K562 (cell line): ENCODE data around the gene IMMP2L. TPM values are rescaled to one million over a fixed set of nuclear protein-coding genes. Genes with fewer than 3 reads are reported as not detected.

Experiments used
- ATAC-seq: fragments of 200-7000 bp; cut with Tn5 transposase; 3 replicates; pipeline ENCODE4 v1.9.1; 2020; ENCODE audit warnings: moderate library complexity
- BruUV-seq: library from RNA; stranded (reverse); fragments of 400-500 nt; replicated peaks from 2 replicates; lab custom pipeline; 2021; lab: Mats Ljungman, UMichigan
- CTCF ChIA-PET: fragments of 300-600 bp; formaldehyde crosslinking; extraction: SDS; loops from one replicate; lab custom pipeline; 2021; ENCODE audit warnings: low intra/inter-chr PET ratio; lab: Yijun Ruan, JAX
- POLR2A ChIA-PET: fragments of 300-600, 350-650 bp; sonication (Branson Sonifier 250); formaldehyde crosslinking; extraction: SDS; loops from one replicate; lab custom pipeline; 2021; ENCODE audit warnings: antibody characterized with exemption, inconsistent platforms; lab: Yijun Ruan, JAX
- DNase-seq, 4 experiments: peaks; one replicate each; pipeline versions ENCODE4 v3.0.0 to v3.0.0-alpha.2; 2011 to 2018; ENCODE audit warnings: low spot score in 3 of 4, mixed read lengths in 3 of 4; ENCODE audit errors: extremely low read depth in 1 of 4
- FAIRE-seq: peaks from 2 replicates; lab custom pipeline; 2011; peaks lifted over from hg19 to GRCh38; lab: Jason Lieb, UNC
- H2AFZ ChIP-seq: 2 replicates; pipeline ENCODE4 v1.6.0; 2011; ENCODE audit warnings: low read depth, low read length, control low read depth, inconsistent platforms
- H3K27ac ChIP-seq: fragments of 200-600 bp; 3 replicates; pipeline ENCODE4 v1.8.0; 2011; ENCODE audit warnings: low read depth, mild to moderate bottlenecking, control low read depth, inconsistent platforms, low read length, moderate library complexity, mixed read lengths; ENCODE audit errors: extremely low read depth
- H3K27me3 ChIP-seq, 2 experiments: fragments of 300-600 bp in 1 of 2; 2 replicates in 1 of 2; 3 replicates in 1 of 2; pipeline versions ENCODE4 v1.6.0 to v1.8.0; 2011; ENCODE audit warnings: inconsistent platforms in 2 of 2, low read length in 2 of 2, mild to moderate bottlenecking in 1 of 2, mixed read lengths in 1 of 2, moderate library complexity in 1 of 2; ENCODE audit not compliant: control insufficient read depth in 2 of 2, insufficient read depth in 2 of 2
- H3K36me3 ChIP-seq: fragments of 300-600 bp; 3 replicates; pipeline ENCODE4 v1.8.0; 2011; ENCODE audit warnings: mild to moderate bottlenecking, low read length, inconsistent platforms; ENCODE audit not compliant: control insufficient read depth, insufficient read depth
- H3K4me1 ChIP-seq, 2 experiments: fragments of 200-600 bp in 1 of 2; replicated peaks in 1 of 2; 2 replicates in 1 of 2; 3 replicates in 1 of 2; pipeline versions ENCODE4 v1.5.1 to v1.8.0; 2011; ENCODE audit warnings: inconsistent platforms in 2 of 2, low read length in 2 of 2, mild to moderate bottlenecking in 1 of 2, mixed read lengths in 1 of 2, moderate library complexity in 1 of 2; ENCODE audit not compliant: control insufficient read depth in 2 of 2, insufficient read depth in 2 of 2
- H3K4me2 ChIP-seq: 2 replicates; pipeline ENCODE4 v1.6.1; 2011; ENCODE audit warnings: low read length, control low read depth, inconsistent platforms, mixed read lengths; ENCODE audit not compliant: insufficient read depth
- H3K4me3 ChIP-seq: fragments of 200-600 bp; sonication (generic), shearing (Covaris generic); 2 replicates; pipeline ENCODE4 v1.5.1; 2016; ENCODE audit warnings: control low read depth, inconsistent platforms
- H3K79me2 ChIP-seq: fragments of 200-600 bp; 3 replicates; pipeline ENCODE4 v1.8.0; 2011; ENCODE audit warnings: low read length, inconsistent platforms; ENCODE audit not compliant: control insufficient read depth, insufficient read depth
- H3K9ac ChIP-seq, 2 experiments: 2 replicates each; pipeline versions ENCODE4 v1.6.0 to v1.6.1; 2011; ENCODE audit warnings: low read depth in 2 of 2, low read length in 2 of 2, control low read depth in 1 of 2, inconsistent platforms in 1 of 2, mild to moderate bottlenecking in 1 of 2, mixed read lengths in 1 of 2; ENCODE audit not compliant: insufficient read depth in 1 of 2
- H3K9me1 ChIP-seq: one replicate; pipeline ENCODE4 v1.6.0; 2011; ENCODE audit warnings: inconsistent platforms, mild to moderate bottlenecking, low read length, moderate library complexity; ENCODE audit not compliant: control insufficient read depth, insufficient read depth
- H3K9me3 ChIP-seq: replicated peaks from 2 replicates; pipeline ENCODE4 v1.5.1; 2011; ENCODE audit warnings: low read depth, low read length, inconsistent platforms; ENCODE audit not compliant: control insufficient read depth, insufficient read depth
- H4K20me1 ChIP-seq: replicated peaks from 2 replicates; pipeline ENCODE4 v1.6.1; 2011; ENCODE audit warnings: low read length, inconsistent platforms, mixed read lengths; ENCODE audit not compliant: control insufficient read depth, insufficient read depth
- FOXJ2 ChIP-seq: fragments of 200-800 bp; sonication (Bioruptor generic); IDR thresholded peaks from 2 replicates; pipeline ENCODE4 v1.6.1; 2016; ENCODE audit warnings: missing genetic modification characterization, missing compliant biosample characterization
- HDAC6 ChIP-seq: IDR thresholded peaks from 2 replicates; pipeline ENCODE4 v1.6.1; 2012; ENCODE audit warnings: low read depth, mild to moderate bottlenecking, control low read depth, inconsistent platforms, low read length, moderate library complexity
- RBFOX2 ChIP-seq: fragments of 200-400 bp; formaldehyde crosslinking; IDR thresholded peaks from 2 replicates; pipeline ENCODE4 v1.6.1; 2017; ENCODE audit warnings: low read depth, mild to moderate bottlenecking, low read length, moderate library complexity
- SLC30A9 ChIP-seq: fragments of 250-450 bp; sonication (Bioruptor Pico); IDR thresholded peaks from 2 replicates; pipeline ENCODE4 v1.8.0; 2022; ENCODE audit warnings: mild to moderate bottlenecking, moderate library complexity
- ZNF175 ChIP-seq: fragments of 200-800 bp; sonication (Bioruptor generic); IDR thresholded peaks from 2 replicates; pipeline ENCODE4 v1.6.1; 2016; ENCODE audit warnings: low read depth, mild to moderate bottlenecking, missing genetic modification characterization, missing compliant biosample characterization
- WGBS: fragments of 100-300 bp; shearing (Covaris generic); methylation state at CpG from one replicate; pipeline ENCODE4 v1.1.6; 2016; ENCODE audit warnings: low coverage, mixed read lengths; ENCODE audit not compliant: insufficient coverage; ENCODE audit errors: missing lambda C conversion rate; 5-methylcytosine and 5-hydroxymethylcytosine counted together
- in situ Hi-C: fragments of 300-500 bp; cut with MboI; formaldehyde crosslinking; loops from 4 replicates; pipeline ENCODE4 v1.15.0; 2018; ENCODE audit warnings: inconsistent platforms, mixed read lengths
- intact Hi-C: fragments of 100-400 bp; cut with micrococcal nuclease; formaldehyde crosslinking; loops from 2 replicates; pipeline ENCODE4 v1.14.2; 2022
- polyA plus RNA-seq, 8 experiments: library from polyadenylated mRNA; depleted of rRNA in 4 of 8; stranded (reverse) in 5 of 8; unstranded in 3 of 8; fragments of >200 nt; fragmentation: Nextera tagmentation in 2 of 8; fragmentation: Illumina TruSeq in 1 of 8; extraction: Ambion mirVana in 2 of 8; extraction: Trizol in 1 of 8; gene quantifications; 2 replicates each; pipeline versions ENCODE4 v1.2.1 to v1.2.3, GENCODE V29; 2011 to 2014; ENCODE audit warnings: inconsistent platforms in 1 of 8, missing spikeins in 1 of 8
- total RNA-seq, 7 experiments: library from RNA; depleted of rRNA in 6 of 7; stranded (reverse); fragments of >200 nt in 6 of 7; fragmentation: Illumina TruSeq in 2 of 7; extraction: Trizol in 2 of 7; gene quantifications; 2 replicates each; pipeline versions ENCODE4 v1.2.1 to v1.2.3, GENCODE V29; 2011 to 2021; ENCODE audit warnings: low replicate concordance in 1 of 7
- TF ChIP-seq, protein P1 (sequence below), 2 experiments: fragments of 450-650 bp; IDR thresholded peaks; 2 replicates each; pipeline ENCODE4 v1.6.1; 2016; ENCODE audit warnings: mild to moderate bottlenecking in 2 of 2, borderline replicate concordance in 1 of 2, low read depth in 1 of 2, moderate library complexity in 1 of 2
- TF ChIP-seq, protein P2 (sequence below), 3 experiments: IDR thresholded peaks in 2 of 3; conservative IDR thresholded peaks in 1 of 3; 2 replicates each; pipeline ENCODE4 v1.5.1; 2011 to 2012; ENCODE audit warnings: low read length in 3 of 3, mild to moderate bottlenecking in 3 of 3, control low read depth in 2 of 3, improper control_type of control experiment in 1 of 3, inconsistent platforms in 1 of 3, low read depth in 1 of 3, mixed read lengths in 1 of 3, moderate library complexity in 1 of 3; ENCODE audit not compliant: insufficient read depth in 2 of 3
- TF ChIP-seq, protein P3 (sequence below): fragments of 200-400 bp; formaldehyde crosslinking; IDR thresholded peaks from 2 replicates; pipeline ENCODE4 v1.6.1; 2017; ENCODE audit warnings: mild to moderate bottlenecking, low read depth, low read length, moderate library complexity

Gene IMMP2L
- total and polyA plus RNA-seq, 9 of the 15 experiments (the other 6 are each of a cell fraction or from before 2014, with no cell fraction given): 29.7 to 116 (median 53.0) TPM

DNA sequence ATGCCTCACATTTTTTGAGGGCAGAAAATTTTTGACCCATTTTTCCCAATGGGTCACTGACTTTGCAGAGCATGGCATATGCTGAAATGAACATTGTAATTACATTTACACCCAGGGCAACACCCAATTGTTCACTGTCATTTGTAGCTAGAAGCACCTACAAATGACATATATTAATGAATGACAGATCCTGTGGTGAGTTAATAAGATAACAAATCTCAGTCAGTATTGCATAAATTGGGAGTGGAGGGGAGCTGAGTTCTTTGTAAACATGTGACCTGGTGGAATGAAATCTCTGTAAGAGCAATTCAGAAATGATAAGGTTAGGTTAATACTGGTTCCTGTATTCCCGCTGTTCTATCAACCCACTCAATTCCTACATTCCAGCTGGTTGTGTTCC lies 726.4 kb downstream of the IMMP2L start:
- no peak for FAIRE-seq
- TF ChIP-seq, protein P1, sequence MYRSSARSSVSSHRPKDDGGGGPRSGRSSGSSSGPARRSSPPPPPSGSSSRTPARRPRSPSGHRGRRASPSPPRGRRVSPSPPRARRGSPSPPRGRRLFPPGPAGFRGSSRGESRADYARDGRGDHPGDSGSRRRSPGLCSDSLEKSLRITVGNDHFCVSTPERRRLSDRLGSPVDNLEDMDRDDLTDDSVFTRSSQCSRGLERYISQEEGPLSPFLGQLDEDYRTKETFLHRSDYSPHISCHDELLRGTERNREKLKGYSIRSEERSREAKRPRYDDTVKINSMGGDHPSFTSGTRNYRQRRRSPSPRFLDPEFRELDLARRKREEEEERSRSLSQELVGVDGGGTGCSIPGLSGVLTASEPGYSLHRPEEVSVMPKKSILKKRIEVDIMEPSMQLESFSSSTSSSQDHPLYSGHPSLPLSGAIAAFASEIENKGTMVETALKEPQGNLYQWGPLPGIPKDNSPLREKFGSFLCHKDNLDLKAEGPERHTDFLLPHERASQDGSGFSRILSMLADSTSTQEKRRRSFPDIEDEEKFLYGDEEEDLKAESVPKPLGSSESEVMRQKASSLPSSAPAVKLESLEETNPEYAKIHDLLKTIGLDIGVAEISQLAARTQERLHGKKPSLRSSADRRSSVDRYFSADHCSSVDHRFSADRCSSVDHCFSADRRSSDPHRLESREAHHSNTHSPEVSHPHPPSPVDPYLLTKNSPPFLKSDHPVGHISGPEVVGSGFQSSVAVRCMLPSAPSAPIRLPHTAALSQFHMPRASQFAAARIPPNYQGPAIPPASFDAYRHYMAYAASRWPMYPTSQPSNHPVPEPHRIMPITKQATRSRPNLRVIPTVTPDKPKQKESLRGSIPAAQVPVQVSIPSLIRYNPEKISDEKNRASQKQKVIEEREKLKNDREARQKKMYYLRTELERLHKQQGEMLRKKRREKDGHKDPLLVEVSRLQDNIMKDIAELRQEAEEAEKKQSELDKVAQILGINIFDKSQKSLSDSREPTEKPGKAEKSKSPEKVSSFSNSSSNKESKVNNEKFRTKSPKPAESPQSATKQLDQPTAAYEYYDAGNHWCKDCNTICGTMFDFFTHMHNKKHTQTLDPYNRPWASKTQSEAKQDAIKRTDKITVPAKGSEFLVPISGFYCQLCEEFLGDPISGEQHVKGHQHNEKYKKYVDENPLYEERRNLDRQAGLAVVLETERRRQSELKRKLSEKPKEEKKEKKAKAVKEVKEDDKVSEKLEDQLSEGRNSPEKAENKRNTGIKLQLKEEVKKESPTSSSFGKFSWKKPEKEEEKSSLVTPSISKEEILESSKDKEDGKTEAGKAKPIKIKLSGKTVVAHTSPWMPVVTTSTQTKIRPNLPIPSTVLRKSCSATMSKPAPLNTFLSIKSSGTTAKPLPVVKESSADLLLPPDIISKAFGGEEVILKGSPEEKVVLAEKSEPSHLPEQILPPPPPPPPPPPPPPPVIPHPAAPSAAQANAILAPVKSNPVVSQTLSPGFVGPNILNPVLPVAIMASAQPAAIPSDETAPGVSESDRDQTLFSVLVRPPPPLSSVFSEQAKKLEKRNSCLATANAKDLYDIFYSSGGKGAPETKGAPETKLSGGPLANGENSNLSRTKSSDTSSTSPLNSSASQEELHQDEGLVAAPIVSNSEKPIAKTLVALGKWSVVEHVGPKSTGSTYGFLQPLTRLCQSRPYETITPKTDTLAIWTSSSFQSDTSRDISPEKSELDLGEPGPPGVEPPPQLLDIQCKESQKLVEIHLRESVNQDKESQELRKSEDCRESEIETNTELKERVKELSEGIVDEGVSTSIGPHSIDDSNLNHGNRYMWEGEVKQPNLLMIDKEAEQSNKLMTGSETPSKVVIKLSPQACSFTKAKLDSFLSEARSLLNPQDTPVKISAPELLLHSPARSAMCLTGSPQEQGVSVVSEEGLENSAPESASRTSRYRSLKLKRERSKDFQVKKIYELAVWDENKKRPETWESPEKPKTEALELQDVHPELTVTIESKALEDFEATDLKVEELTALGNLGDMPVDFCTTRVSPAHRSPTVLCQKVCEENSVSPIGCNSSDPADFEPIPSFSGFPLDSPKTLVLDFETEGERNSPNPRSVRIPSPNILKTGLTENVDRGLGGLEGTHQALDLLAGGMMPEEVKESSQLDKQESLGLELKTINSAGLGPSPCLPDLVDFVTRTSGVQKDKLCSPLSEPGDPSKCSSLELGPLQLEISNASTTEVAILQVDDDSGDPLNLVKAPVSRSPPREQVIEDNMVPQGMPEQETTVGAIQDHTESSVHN (IDR thresholded peaks at IDR 0.05; ENCODE audit: borderline replicate concordance in 1 of 2, low read depth in 1 of 2): no peak
- TF ChIP-seq HDAC6: no peak
- TF ChIP-seq, protein P2, sequence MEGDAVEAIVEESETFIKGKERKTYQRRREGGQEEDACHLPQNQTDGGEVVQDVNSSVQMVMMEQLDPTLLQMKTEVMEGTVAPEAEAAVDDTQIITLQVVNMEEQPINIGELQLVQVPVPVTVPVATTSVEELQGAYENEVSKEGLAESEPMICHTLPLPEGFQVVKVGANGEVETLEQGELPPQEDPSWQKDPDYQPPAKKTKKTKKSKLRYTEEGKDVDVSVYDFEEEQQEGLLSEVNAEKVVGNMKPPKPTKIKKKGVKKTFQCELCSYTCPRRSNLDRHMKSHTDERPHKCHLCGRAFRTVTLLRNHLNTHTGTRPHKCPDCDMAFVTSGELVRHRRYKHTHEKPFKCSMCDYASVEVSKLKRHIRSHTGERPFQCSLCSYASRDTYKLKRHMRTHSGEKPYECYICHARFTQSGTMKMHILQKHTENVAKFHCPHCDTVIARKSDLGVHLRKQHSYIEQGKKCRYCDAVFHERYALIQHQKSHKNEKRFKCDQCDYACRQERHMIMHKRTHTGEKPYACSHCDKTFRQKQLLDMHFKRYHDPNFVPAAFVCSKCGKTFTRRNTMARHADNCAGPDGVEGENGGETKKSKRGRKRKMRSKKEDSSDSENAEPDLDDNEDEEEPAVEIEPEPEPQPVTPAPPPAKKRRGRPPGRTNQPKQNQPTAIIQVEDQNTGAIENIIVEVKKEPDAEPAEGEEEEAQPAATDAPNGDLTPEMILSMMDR (IDR thresholded peaks at IDR 0.05 in 2 of 3, conservative IDR thresholded peaks at IDR 0.05 in 1 of 3; ENCODE audit: insufficient read depth in 2 of 3, low read depth in 1 of 3, low read length in 3 of 3): no peak
- no peak for TF ChIP-seq RBFOX2
- no peak for TF ChIP-seq SLC30A9 (CRISPR knock-in tag)
- TF ChIP-seq, protein P3, sequence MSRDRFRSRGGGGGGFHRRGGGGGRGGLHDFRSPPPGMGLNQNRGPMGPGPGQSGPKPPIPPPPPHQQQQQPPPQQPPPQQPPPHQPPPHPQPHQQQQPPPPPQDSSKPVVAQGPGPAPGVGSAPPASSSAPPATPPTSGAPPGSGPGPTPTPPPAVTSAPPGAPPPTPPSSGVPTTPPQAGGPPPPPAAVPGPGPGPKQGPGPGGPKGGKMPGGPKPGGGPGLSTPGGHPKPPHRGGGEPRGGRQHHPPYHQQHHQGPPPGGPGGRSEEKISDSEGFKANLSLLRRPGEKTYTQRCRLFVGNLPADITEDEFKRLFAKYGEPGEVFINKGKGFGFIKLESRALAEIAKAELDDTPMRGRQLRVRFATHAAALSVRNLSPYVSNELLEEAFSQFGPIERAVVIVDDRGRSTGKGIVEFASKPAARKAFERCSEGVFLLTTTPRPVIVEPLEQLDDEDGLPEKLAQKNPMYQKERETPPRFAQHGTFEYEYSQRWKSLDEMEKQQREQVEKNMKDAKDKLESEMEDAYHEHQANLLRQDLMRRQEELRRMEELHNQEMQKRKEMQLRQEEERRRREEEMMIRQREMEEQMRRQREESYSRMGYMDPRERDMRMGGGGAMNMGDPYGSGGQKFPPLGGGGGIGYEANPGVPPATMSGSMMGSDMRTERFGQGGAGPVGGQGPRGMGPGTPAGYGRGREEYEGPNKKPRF: no peak
- TF ChIP-seq FOXJ2 (tag): no peak
- no peak for TF ChIP-seq ZNF175 (CRISPR knock-in tag)

More for the DNA sequence above, 726.4 kb downstream of the IMMP2L start:
- Histone ChIP-seq H4K20me1 (no peaks in the 10 kb centered on the region), H3K36me3 (no peaks in the 10 kb centered on the region), H3K27ac (no peak overlapping the region), H3K9me1 (no peaks in the 10 kb centered on the region), H3K4me3 (no peak overlapping the region), H3K27me3 (no peaks in the 10 kb centered on the region), H2AFZ (no peak overlapping the region), H3K9ac (no peak overlapping the region), H3K9me3 (no peaks in the 10 kb centered on the region), H3K79me2 (no peaks in the 10 kb centered on the region), H3K4me1 (no peaks in the 10 kb centered on the region), H3K4me2 (no peak overlapping the region)
- intact Hi-C loops (no loop called here), in situ Hi-C loops (no loop called here)
- DNase-seq (no peak), ATAC-seq (no peak)
- CTCF ChIA-PET: no interaction called here
- POLR2A ChIA-PET: no interaction called here
- 21% methylated on average over 1 of the region's 1 CpG for WGBS
- BruUV-seq: no TSS peak
